NK-92 treated with Interleukin-12 subunit alpha and Interleukin-12 subunit beta, amount 100 ng/mL, for 24 hours (cell line): ENCODE results near the gene CNIH1.

Experiments used
- DNase-seq: peaks from one replicate; lab custom pipeline; 2025; lab: John Stamatoyannopoulos, UW

The CNIH1 gene

GRCh38 chr14:54440873-54441868 lies at the start of gene CNIH1:
TSS of gene CNIH1 (minus strand) at chr14:54441374. CDS start at chr14:54441327, 47 bp downstream.
- DNase-seq: peak; percentile 86

DNA sequence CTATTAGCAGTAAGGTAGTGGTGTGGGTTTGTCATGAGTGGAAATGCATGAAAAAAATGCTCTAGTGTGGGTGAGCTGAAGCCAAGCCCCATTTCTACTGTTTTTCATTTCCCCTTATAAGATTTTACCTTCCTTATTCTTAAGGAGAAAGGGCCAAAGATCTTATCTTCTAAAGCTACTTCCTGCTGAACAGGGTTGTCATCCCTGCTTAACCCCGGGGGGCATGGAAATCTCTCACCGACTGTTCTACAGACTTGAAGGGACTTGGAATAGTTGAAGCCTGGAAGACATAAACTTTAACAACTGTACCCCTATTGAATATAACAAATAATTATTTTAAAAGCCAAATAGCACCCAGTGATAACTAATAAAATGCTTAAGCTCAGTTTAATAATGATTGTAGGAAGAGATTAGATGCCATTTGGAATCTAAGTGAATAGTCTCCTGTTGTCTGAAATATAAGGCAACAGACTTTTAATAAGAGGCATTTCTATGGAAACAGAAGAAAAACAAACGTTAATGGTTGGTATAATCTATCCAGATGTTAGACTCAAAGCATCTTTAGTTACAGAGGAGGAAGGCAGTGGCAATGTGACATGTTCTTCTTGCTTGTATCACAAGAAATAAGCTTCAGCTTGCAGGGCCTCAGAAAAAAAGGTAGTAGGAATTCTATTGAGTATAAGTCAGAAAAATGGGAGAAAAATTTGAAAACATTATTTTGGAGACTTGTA lies 49.4 kb upstream of the CNIH1 start:
- no peak for DNase-seq

GRCh38 chr14:54489731-54490444 lies 48.7 kb upstream of the CNIH1 start:
- DNase-seq: no peak

GRCh38 chr14:54489318-54489683 lies 48.1 kb upstream of the CNIH1 start:
- DNase-seq: no peak

- peak; percentile 83 for DNase-seq
Measured at GRCh38 chr14:54488646-54489317, 47.6 kb upstream of the CNIH1 start, which contains the start of gene GMFB. TSS of gene GMFB (minus strand) at chr14:54488980. CDS start at chr14:54488927, 53 bp downstream.

GRCh38 chr14:54488318-54488645 lies 47.1 kb upstream of the CNIH1 start:
- DNase-seq: no peak

GRCh38 chr14:54487771-54488170 lies 46.6 kb upstream of the CNIH1 start:
- no peak for DNase-seq

- no peak for DNase-seq
Measured at GRCh38 chr14:54486685-54487084, 45.5 kb upstream of the CNIH1 start.

DNA sequence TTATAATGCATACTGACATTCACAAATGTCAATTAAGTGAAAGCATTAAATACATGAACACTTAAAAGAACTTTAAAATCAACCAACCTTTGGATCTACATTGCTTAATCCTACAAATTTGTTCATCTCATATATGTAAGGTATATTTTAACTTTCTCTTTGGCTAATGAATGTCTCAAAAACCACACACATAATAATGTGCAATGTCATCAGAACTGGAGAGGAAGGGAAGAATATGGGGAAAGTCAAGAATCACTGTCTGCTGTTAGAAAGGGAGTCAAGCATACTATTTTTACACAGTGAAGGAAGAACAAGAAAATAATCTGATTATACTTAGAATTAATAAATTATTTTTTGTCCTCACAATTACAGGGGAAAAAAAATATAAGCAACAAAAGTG lies 42.7 kb upstream of the CNIH1 start:
- no peak for DNase-seq

DNA sequence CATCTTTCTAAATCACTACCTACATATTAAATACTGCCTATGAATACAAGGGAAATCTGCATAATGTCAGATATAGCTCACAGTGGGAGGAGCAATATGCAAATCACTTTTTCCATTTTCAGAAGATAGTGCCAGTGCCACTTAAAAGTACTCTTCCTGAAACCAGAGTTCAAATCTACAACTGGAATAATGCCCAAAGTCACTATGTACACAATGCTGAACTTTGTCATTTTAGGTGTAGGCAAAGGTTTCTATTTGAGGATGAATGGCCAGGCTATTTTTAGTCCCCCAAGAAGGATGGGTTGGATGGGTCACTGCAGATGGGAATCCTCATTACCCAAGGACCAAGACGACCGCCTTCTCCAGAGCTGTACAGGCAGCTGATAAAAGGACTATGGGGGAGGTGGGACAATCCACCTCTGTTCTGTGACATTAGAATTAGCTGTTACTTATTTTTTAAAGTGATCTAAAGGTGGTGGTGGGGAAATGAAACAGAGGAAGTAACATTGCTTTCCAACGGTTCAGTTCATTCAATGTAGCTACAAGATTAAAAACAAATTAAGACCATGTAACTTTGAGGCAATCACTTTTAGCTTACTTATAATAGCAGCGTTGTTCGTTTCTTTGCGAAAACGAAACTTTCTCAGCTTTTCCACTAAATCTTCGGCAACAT lies 42.0 kb upstream of the CNIH1 start:
- no peak for DNase-seq

DNA sequence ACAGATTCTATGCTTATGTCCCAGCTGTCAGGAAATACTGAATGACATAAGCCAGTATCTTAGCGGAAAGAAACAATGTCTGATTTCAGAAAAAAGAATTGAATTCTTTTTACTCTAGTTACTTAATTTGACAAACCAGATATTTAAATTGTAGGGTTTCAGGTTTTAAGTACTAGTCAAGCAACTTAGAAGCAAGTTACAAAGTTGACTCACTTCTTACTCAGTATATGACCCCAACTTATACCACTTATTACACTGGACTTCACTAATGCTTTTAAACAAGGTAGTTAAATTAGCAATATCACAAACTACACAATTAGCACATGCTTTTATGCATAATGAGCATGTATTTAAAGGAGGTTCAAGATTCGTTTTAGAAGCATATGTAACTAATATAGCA lies 40.5 kb upstream of the CNIH1 start:
- DNase-seq: no peak

GRCh38 chr14:54480830-54481562 lies 39.8 kb upstream of the CNIH1 start:
- DNase-seq: no peak

DNA sequence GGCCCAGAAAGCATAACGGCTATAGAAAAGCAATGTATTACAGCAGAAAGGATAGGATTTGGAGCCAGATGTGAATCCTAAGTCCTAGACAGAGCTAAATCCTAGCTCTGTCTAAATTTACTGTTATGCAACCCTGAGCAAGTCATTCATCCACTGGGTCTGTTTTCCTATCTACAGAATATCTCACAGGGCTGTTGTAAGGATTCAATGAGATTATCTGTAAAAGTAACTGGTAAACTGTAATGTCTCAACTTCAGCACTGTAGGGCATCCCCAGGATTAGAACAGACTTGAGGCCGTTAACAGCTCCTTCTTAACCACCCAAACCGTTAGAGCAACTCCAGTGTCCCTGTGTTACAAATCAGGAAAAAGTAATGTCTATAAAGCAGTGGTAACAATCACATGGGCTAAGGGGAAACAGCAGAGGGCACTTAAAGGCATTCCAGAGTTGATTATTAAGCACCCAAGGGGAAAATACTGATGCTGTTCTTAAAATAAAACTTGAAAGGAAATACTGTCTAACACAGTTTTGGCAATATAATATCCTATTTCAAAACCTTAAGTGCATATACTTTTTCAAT lies 37.6 kb upstream of the CNIH1 start:
- DNase-seq: no peak

- no peak for DNase-seq
Measured at GRCh38 chr14:54475911-54476310, 34.7 kb upstream of the CNIH1 start.

- no peak for DNase-seq
Measured at GRCh38 chr14:54475187-54475899, 34.2 kb upstream of the CNIH1 start.

GRCh38 chr14:54474232-54474793 lies 33.1 kb upstream of the CNIH1 start:
- no peak for DNase-seq

DNA sequence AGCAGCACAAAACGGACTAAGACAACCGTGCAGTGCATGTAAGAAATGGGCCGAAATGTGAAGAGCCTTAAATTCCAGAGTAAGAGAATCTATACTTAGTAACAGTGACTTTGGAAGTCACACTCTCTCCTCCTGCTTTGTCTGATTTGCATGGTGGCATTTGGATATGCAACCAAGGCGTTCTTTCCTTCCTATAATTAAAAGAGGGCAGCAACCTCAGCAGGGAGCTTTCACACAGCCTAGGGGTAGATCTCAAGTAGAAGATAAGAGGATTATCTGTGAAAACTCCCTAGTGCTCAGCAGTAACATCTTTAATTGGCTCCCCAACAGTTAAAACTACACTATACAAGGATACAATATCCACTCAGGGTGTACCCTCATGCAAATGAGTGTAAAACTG lies 31.1 kb upstream of the CNIH1 start:
- no peak for DNase-seq

GRCh38 chr14:54471641-54472040 lies 30.5 kb upstream of the CNIH1 start:
- DNase-seq: no peak

GRCh38 chr14:54470701-54471100 lies 29.5 kb upstream of the CNIH1 start:
- no peak for DNase-seq
